OCI-LY7 (cell line): ENCODE data around the gene PPP1R12C. TPM values are rescaled to one million over a fixed set of nuclear protein-coding genes. Genes with fewer than 3 reads are reported as not detected.

Experiments used
- BruUV-seq: library from RNA; stranded (reverse); fragments of 400-500 nt; replicated peaks from 2 replicates; lab custom pipeline; 2021; lab: Mats Ljungman, UMichigan
- CTCF ChIA-PET: fragments of 300-600 bp; sonication (Branson Sonifier 250); formaldehyde crosslinking; loops from one replicate; lab custom pipeline; 2022; ENCODE audit warnings: antibody characterized with exemption; ENCODE audit not compliant: unreplicated experiment; lab: Charles Lee
- POLR2A ChIA-PET: fragments of 300-600 bp; sonication (Branson Sonifier 250); formaldehyde crosslinking; loops from one replicate; lab custom pipeline; 2022; ENCODE audit warnings: antibody characterized with exemption; lab: Charles Lee
- DNase-seq: peaks from one replicate; pipeline ENCODE4 v3.0.0-alpha.2; 2015; ENCODE audit warnings: low spot score
- H2AFZ ChIP-seq: fragments of 200-600 bp; sonication (generic), shearing (Covaris generic); 2 replicates; pipeline ENCODE4 v1.6.1; 2014; ENCODE audit warnings: mild to moderate bottlenecking, antibody characterized with exemption, low read length, moderate library complexity
- H3K27ac ChIP-seq: fragments of 200-600 bp; sonication (generic); 2 replicates; pipeline ENCODE4 v1.5.1; 2014; ENCODE audit warnings: mixed run types, low read depth, mild to moderate bottlenecking, moderate library complexity, low read length, inconsistent platforms; ENCODE audit not compliant: poor library complexity, severe bottlenecking
- H3K36me3 ChIP-seq: fragments of 200-600 bp; sonication (generic); 2 replicates; pipeline ENCODE4 v1.6.1; 2014; ENCODE audit warnings: mild to moderate bottlenecking, antibody characterized with exemption, low read length, moderate library complexity, mixed read lengths; ENCODE audit not compliant: insufficient read depth
- H3K4me1 ChIP-seq: fragments of 200-600 bp; sonication (generic); 2 replicates; pipeline ENCODE4 v1.5.1; 2014; ENCODE audit warnings: mild to moderate bottlenecking, low read length; ENCODE audit not compliant: insufficient read depth, poor library complexity, severe bottlenecking
- H3K4me2 ChIP-seq: fragments of 200-600 bp; sonication (generic); 2 replicates; pipeline ENCODE4 v1.6.1; 2014; ENCODE audit warnings: mild to moderate bottlenecking, low read length
- H3K4me3 ChIP-seq: fragments of 200-600 bp; sonication (generic); 2 replicates; pipeline ENCODE4 v1.5.1; 2014; ENCODE audit warnings: mild to moderate bottlenecking, low read depth, low read length; ENCODE audit not compliant: poor library complexity, severe bottlenecking
- H3K79me2 ChIP-seq: fragments of 200-600 bp; sonication (generic); 2 replicates; pipeline ENCODE4 v1.6.1; 2016; ENCODE audit warnings: low read depth, mild to moderate bottlenecking, low read length, moderate library complexity, mixed read lengths; ENCODE audit not compliant: insufficient read depth
- H3K9me2 ChIP-seq: fragments of 200-600 bp; sonication (generic); 2 replicates; pipeline ENCODE4 v1.6.1; 2016; ENCODE audit warnings: mild to moderate bottlenecking, low read length, mixed read lengths; ENCODE audit not compliant: insufficient read depth
- H3K9me3 ChIP-seq: fragments of 200-600 bp; sonication (generic); 2 replicates; pipeline ENCODE4 v1.6.1; 2014; ENCODE audit warnings: mild to moderate bottlenecking, mixed run types, low read length, mixed read lengths
- H4K20me1 ChIP-seq: fragments of 200-600 bp; sonication (generic); 2 replicates; pipeline ENCODE4 v1.6.1; 2014; ENCODE audit warnings: mild to moderate bottlenecking, antibody characterized with exemption, low read length, moderate library complexity, mixed read lengths; ENCODE audit not compliant: insufficient read depth
- CTCF ChIP-seq: fragments of 200-600 bp; sonication (generic); conservative IDR thresholded peaks from 2 replicates; pipeline ENCODE4 v1.5.1; 2014; ENCODE audit warnings: mild to moderate bottlenecking, antibody characterized with exemption, low read length, moderate library complexity, mixed read lengths
- EZH2phosphoT487 ChIP-seq: fragments of 200-600 bp; sonication (generic); IDR thresholded peaks from 2 replicates; pipeline ENCODE4 v1.6.1; 2018; ENCODE audit warnings: low read depth, borderline replicate concordance, mild to moderate bottlenecking, mixed run types, antibody characterized with exemption, low read length, moderate library complexity, mixed read lengths
- intact Hi-C: fragments of 100-400 bp; cut with micrococcal nuclease; formaldehyde crosslinking; loops from one replicate; pipeline ENCODE4 v1.10.0; 2022; ENCODE audit not compliant: unreplicated experiment
- total RNA-seq, 2 experiments: library from RNA; depleted of rRNA in 1 of 2; stranded (reverse); fragments of >200 nt in 1 of 2; shearing (Covaris generic) in 1 of 2; gene quantifications; 2 replicates each; pipeline ENCODE4 v1.2.3, GENCODE V29; 2014 to 2022

The PPP1R12C gene
- total RNA-seq, 2 experiments from 2014 or later: 177 to 211 TPM

- Histone ChIP-seq H3K4me1 (no peaks in the 10 kb centered on the region), H4K20me1 (no peaks in the 10 kb centered on the region), H3K27ac (no peak overlapping the region), H3K4me2 (no peak overlapping the region), H3K9me3 (no peaks in the 10 kb centered on the region), H3K36me3 (peaks cover 76% of the 10 kb centered on the region), H2AFZ (no peak overlapping the region), H3K4me3 (no peak overlapping the region), H3K79me2 (peaks cover 3% of the 10 kb centered on the region; the same call in 1 of the 2 replicates), H3K9me2 (no peaks in the 10 kb centered on the region)
- no peak for TF ChIP-seq EZH2phosphoT487
- intact Hi-C loops: no loop called here
- BruUV-seq: no TSS peak
- CTCF ChIA-PET: no interaction called here
- DNase-seq: no peak
- POLR2A ChIA-PET: no interaction called here
Observed at GRCh38 chr19:55101261-55101660, 16.2 kb downstream of the PPP1R12C start.

- Histone ChIP-seq H2AFZ (no peak overlapping the region), H3K79me2 (peaks cover 3% of the 10 kb centered on the region; the same call in 1 of the 2 replicates), H3K4me3 (no peak overlapping the region), H3K4me2 (no peak overlapping the region), H3K9me2 (no peaks in the 10 kb centered on the region), H3K36me3 (peaks cover 74% of the 10 kb centered on the region), H3K9me3 (no peaks in the 10 kb centered on the region), H4K20me1 (no peaks in the 10 kb centered on the region), H3K27ac (no peak overlapping the region), H3K4me1 (no peaks in the 10 kb centered on the region)
- DNase-seq: no peak
- ChIA-PET POLR2A (no interaction called here), CTCF (no interaction called here)
- no TSS peak for BruUV-seq
- TF ChIP-seq EZH2phosphoT487: no peak
- TF ChIP-seq CTCF: peak; percentile 56
- intact Hi-C loops: no loop called here
Observed at GRCh38 chr19:55099557-55100506, 17.6 kb downstream of the PPP1R12C start.

GRCh38 chr19:55098716-55099556, 18.5 kb downstream of the PPP1R12C start:
- Histone ChIP-seq H3K27ac (no peak overlapping the region), H3K9me2 (no peaks in the 10 kb centered on the region), H3K4me1 (no peaks in the 10 kb centered on the region), H3K4me3 (no peak overlapping the region), H2AFZ (no peak overlapping the region), H3K9me3 (no peaks in the 10 kb centered on the region), H3K79me2 (peaks cover 3% of the 10 kb centered on the region; the same call in 1 of the 2 replicates), H4K20me1 (no peaks in the 10 kb centered on the region), H3K4me2 (no peak overlapping the region), H3K36me3 (peaks cover 78% of the 10 kb centered on the region)
- intact Hi-C loops: no loop called here
- POLR2A ChIA-PET: no interaction called here
- DNase-seq: no peak
- no TSS peak for BruUV-seq
- CTCF ChIA-PET: no interaction called here
- TF ChIP-seq CTCF (peak; percentile 23; the same call in 1 of the 2 replicates), EZH2phosphoT487 (no peak)
